Thyroid gland (tissue), 4 donors: ENCODE measurements around the gene NCDN. TPM values are rescaled to one million over a fixed set of nuclear protein-coding genes. Genes with fewer than 3 reads are reported as not detected.

Experiments
- DNase-seq, 2 donors: peaks; one replicate each; pipeline ENCODE4 v3.0.0-alpha.2; 2019
- H3K27ac ChIP-seq, 3 donors: fragments of 200-600 bp; sonication (generic); 1 replicate in 2 of 3; 2 replicates in 1 of 3; pipeline ENCODE4 v1.5.1; 2016 to 2019; ENCODE audit warnings: mild to moderate bottlenecking in 1 of 3, moderate library complexity in 1 of 3
- H3K27me3 ChIP-seq: fragments of 200-600 bp; sonication (generic); one replicate; pipeline ENCODE4 v1.5.1; 2019
- H3K36me3 ChIP-seq, 2 donors: fragments of 200-600 bp; sonication (generic); one replicate each; pipeline ENCODE4 v1.5.1; 2016 to 2019
- H3K4me1 ChIP-seq, 2 donors: fragments of 200-600 bp; sonication (generic); one replicate each; pipeline ENCODE4 v1.5.1; 2017 to 2019
- H3K4me3 ChIP-seq, 3 donors: fragments of 200-600 bp; sonication (generic); replicated peaks in 1 of 3; 1 replicate in 2 of 3; 2 replicates in 1 of 3; pipeline ENCODE4 v1.5.1; 2016; ENCODE audit warnings: mild to moderate bottlenecking in 1 of 3
- H3K9me3 ChIP-seq: fragments of 200-600 bp; sonication (generic); one replicate; pipeline ENCODE4 v1.5.1; 2017
- POLR2A ChIP-seq, 2 donors: fragments of 450-650 bp; IDR thresholded peaks; one replicate each; pipeline ENCODE4 v1.6.1; 2017; ENCODE audit warnings: antibody characterized with exemption in 2 of 2, mild to moderate bottlenecking in 2 of 2, moderate library complexity in 1 of 2
- WGBS, 2 donors: methylation state at CpG; one replicate each; pipeline ENCODE4 v1.1.5; 2017; 5-methylcytosine and 5-hydroxymethylcytosine counted together
- intact Hi-C: fragments of 100-400 bp; cut with DNase I; formaldehyde crosslinking; loops from one replicate; pipeline ENCODE4 v1.15.1; 2023
- total RNA-seq, 4 donors: library from RNA; depleted of rRNA; stranded (reverse); fragments of >200 nt; gene quantifications; one replicate each; pipeline ENCODE4 v1.2.3, GENCODE V29; 2016
- TF ChIP-seq, protein P1 (sequence below), 6 experiments: fragments of 200-600 bp in 3 of 6; fragments of 450-650 bp in 3 of 6; sonication (generic) in 3 of 6; IDR thresholded peaks; one replicate each; pipeline ENCODE4 v1.5.1; 2016 to 2019; ENCODE audit warnings: antibody characterized with exemption in 6 of 6, mild to moderate bottlenecking in 2 of 6, inconsistent platforms in 1 of 6, moderate library complexity in 1 of 6

NCDN gene
- total RNA-seq, 4 donors from 2014 or later: 16.1 to 32.0 (median 26.9) TPM

DNA sequence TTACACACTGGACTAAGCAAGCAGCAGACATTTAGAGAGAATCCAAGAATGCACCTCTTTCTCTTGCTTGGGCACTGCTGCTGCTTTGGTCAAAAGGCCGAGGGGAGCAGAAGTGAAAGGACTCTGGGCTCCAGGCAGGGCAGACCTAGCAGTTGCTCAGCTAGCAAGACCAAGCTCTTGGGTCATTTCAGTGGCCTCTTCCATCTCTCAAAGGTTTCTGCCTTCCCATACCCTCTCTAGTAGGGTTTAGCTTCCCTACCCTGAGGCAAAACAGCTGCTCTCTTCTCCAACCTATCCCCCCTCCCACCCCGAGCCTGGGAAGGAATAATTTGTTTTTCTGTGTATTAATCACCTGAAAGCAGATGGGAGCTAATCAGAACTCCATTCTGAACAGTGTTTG is 41.3 kb downstream of the NCDN start:
- Histone ChIP-seq H3K36me3 (peaks cover 17 to 22% of the 10 kb centered on the region in 2 donors), H3K4me3 (no peak overlapping the region), H3K4me1 (no peaks in the 10 kb centered on the region), H3K9me3 (no peaks in the 10 kb centered on the region), H3K27ac (no peak overlapping the region), H3K27me3 (no peaks in the 10 kb centered on the region)
- no peak for DNase-seq
- WGBS, 2 donors: 75 to 85% methylated on average over 2 of the region's 2 CpGs
- no peak for TF ChIP-seq POLR2A (IDR thresholded peaks at IDR 0.05)
- TF ChIP-seq, protein P1, sequence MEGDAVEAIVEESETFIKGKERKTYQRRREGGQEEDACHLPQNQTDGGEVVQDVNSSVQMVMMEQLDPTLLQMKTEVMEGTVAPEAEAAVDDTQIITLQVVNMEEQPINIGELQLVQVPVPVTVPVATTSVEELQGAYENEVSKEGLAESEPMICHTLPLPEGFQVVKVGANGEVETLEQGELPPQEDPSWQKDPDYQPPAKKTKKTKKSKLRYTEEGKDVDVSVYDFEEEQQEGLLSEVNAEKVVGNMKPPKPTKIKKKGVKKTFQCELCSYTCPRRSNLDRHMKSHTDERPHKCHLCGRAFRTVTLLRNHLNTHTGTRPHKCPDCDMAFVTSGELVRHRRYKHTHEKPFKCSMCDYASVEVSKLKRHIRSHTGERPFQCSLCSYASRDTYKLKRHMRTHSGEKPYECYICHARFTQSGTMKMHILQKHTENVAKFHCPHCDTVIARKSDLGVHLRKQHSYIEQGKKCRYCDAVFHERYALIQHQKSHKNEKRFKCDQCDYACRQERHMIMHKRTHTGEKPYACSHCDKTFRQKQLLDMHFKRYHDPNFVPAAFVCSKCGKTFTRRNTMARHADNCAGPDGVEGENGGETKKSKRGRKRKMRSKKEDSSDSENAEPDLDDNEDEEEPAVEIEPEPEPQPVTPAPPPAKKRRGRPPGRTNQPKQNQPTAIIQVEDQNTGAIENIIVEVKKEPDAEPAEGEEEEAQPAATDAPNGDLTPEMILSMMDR (IDR thresholded peaks at IDR 0.05): no peak
- intact Hi-C loops: no loop called here

DNA sequence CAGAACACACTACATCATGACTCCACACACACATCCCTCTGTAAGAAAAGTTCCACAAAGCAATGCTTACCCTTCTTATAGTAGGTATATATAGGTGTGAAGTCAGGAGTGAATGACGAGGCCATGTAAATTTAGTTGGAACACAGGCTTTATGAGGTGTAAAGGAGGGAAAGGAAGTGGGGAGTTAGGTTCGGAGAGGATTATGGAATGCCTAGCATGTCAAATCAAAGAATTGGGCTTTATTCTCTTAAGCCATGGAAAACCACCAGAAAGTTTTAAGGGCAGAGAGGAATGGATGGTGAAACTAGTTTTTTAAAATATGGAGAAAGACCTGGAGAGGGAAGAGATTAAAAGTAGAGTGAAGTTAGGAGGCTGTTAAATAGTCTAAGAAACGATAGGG is 41.8 kb downstream of the NCDN start:
- H3K9me3 ChIP-seq: no peaks in the 10 kb centered on the region
- H3K4me1 ChIP-seq: no peaks in the 10 kb centered on the region
- intact Hi-C loops: no loop called here
- WGBS, 2 donors: 85 to 86% methylated on average over 3 of the region's 3 CpGs
- DNase-seq: no peak
- no peak for TF ChIP-seq POLR2A (IDR thresholded peaks at IDR 0.05)
- TF ChIP-seq, protein P1 (IDR thresholded peaks at IDR 0.05): no peak
- H3K36me3 ChIP-seq: peaks cover 19 to 22% of the 10 kb centered on the region in 2 donors
- no peak overlapping the region for H3K4me3 ChIP-seq
- no peak overlapping the region for H3K27ac ChIP-seq
- no peaks in the 10 kb centered on the region for H3K27me3 ChIP-seq

GRCh38 chr1:35600593-35600992 is 43.0 kb downstream of the NCDN start:
- DNase-seq: no peak
- H3K4me1 ChIP-seq: no peaks in the 10 kb centered on the region
- H3K36me3 ChIP-seq: peaks cover 22 to 29% of the 10 kb centered on the region in 2 donors
- H3K4me3 ChIP-seq: no peak overlapping the region
- no peaks in the 10 kb centered on the region for H3K9me3 ChIP-seq
- intact Hi-C loops: no loop called here
- 91 to 94% methylated on average over 3 of the region's 3 CpGs for WGBS, 2 donors
- TF ChIP-seq, protein P1 (IDR thresholded peaks at IDR 0.05): no peak
- TF ChIP-seq POLR2A (IDR thresholded peaks at IDR 0.05): no peak
- H3K27ac ChIP-seq: no peak overlapping the region
- H3K27me3 ChIP-seq: no peaks in the 10 kb centered on the region

- H3K9me3 ChIP-seq: no peaks in the 10 kb centered on the region
- 82 to 85% methylated on average over 3 of the region's 3 CpGs for WGBS, 2 donors
- TF ChIP-seq POLR2A (IDR thresholded peaks at IDR 0.05): no peak
- TF ChIP-seq, protein P1 (IDR thresholded peaks at IDR 0.05): no peak
- no peaks in the 10 kb centered on the region for H3K27me3 ChIP-seq
- intact Hi-C loops: no loop called here
- H3K4me3 ChIP-seq: no peak overlapping the region
- DNase-seq: no peak
- H3K27ac ChIP-seq: no peak overlapping the region
- no peaks in the 10 kb centered on the region for H3K4me1 ChIP-seq
- H3K36me3 ChIP-seq: peaks cover 30 to 35% of the 10 kb centered on the region in 2 donors
Observed at GRCh38 chr1:35603468-35603867, 45.9 kb downstream of the NCDN start.

DNA sequence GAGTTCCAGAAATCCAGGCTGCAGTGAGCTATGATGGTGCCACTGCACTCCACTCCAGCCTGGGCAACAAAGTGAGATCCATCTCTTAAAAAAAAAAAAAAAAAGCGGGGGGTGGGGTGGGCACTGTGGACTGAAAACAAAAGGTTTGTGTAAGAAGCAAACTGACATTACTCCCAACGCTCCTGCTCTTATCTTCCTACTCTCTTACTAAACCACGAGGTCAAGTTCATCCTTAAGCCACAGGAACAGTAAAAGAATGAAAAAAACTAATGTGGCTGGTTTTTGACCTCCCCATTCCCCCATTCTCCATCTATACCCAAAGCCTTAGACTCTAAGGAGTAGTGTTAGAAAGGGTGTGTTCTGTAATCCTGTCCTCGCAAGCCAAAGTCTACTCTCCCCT is 46.3 kb downstream of the NCDN start:
- WGBS, 2 donors: 88 to 96% methylated on average over 4 of the region's 4 CpGs
- Histone ChIP-seq H3K36me3 (peaks cover 35 to 40% of the 10 kb centered on the region in 2 donors), H3K27ac (no peak overlapping the region), H3K4me3 (no peak overlapping the region), H3K4me1 (no peaks in the 10 kb centered on the region), H3K9me3 (no peaks in the 10 kb centered on the region), H3K27me3 (no peaks in the 10 kb centered on the region)
- intact Hi-C loops: no loop called here
- DNase-seq: no peak
- TF ChIP-seq, protein P1 (IDR thresholded peaks at IDR 0.05): no peak
- TF ChIP-seq POLR2A (IDR thresholded peaks at IDR 0.05): no peak
